NCI-H510A (cell line): ENCODE results near the gene UQCR10.

ENCODE experiments used
- DNase-seq: peaks from one replicate; lab custom pipeline; 2025; lab: John Stamatoyannopoulos, UW

The UQCR10 gene

DNA sequence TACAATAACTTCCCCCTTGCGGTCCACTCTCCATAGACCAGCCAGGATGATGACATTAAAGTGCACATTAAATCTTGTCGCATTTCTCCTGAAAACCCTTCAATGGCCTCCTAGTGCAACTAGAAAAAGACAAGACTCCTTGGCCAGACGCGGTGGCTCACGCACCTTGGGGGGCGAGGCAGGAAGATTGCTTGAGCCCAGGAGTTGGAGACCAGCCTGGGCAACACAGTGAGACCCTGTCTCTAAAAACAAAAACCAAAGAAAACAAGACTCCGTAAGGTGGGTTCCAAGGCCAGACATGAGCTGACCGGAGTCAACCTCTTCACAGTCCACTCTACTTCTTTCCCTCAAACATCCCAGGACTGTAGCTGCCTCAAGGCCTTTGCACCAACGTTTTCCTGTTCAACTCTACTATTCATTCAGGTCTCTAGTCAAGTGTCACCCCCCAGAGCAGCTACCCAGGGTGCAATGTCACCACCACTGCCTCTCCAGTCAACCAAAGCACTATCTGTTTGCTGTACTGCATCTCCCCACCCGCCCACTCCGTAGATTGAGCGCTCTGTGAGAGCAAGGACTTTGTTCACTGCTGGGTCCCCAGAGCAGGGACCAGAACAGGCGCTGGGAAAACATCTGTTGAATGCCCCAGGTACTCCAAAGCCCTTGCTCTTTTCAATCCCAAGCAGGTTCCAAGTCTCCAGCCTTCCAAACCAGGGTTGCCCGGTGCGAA, 1.1 kb upstream of the UQCR10 start:
- DNase-seq, result no peak

GRCh38 chr22:29766632-29767170, 468 bp upstream of the UQCR10 start, which contains the start of gene ZMAT5:
TSS of gene ZMAT5 (minus strand) at chr22:29767007. CDS start at chr22:29748544, 18,463 bp downstream.
- DNase-seq, result peak; percentile 88

DNA sequence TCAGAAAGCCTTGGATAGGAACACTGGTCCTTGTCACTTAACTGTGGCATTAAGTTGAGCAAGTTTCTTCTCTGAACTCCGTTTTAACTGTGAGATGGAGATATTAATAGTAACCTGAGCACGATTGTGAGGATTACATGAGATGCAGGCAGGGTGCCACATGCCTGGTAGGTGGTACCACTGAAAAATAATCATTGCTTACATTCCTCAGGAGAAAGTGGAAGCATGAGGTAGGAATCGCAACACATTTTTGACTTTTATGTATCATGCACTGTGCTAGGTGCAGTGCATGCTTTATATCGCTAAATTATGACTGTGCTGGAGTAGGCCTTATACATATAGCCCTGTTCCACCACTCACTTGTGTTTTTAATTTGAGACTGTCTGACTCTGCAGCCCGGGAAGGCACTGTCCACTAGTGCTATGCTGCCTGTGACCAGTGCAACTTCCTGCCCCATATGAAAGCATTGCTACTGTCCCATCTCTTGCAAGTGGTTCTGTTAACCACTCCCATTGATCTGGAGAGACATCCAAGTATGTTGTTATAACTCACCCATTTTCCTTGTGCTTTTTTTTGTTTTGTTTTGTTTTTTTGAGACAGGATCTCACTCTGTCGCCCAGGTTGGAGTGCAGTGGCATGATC, 1.0 kb downstream of the UQCR10 start:
- no peak for DNase-seq

GRCh38 chr22:29769723-29770321, 2.7 kb downstream of the UQCR10 start:
- DNase-seq, result no peak

DNA sequence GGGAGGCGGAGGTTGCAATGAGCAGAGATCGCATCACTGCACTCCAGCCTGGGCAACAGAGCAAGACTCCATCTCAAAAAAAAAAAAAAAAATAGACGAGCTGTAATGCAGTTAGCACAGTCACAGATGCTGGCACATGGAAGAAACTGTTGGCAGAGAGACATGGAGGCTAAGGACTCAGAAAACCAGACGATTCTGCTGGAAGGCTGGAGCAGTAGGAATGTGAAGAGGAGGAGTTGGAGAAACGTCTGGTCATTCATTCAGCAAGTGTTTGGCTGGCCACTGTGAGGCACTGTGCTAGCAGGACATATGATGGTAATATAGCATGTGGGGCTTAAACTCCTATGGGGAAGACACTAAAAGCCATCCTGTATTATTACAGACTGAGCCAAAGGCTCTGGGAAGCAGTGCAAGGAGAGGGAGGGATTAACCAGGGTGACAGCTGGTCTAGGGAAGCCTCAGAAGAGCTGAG, 5.0 kb downstream of the UQCR10 start:
- DNase-seq, result no peak

DNA sequence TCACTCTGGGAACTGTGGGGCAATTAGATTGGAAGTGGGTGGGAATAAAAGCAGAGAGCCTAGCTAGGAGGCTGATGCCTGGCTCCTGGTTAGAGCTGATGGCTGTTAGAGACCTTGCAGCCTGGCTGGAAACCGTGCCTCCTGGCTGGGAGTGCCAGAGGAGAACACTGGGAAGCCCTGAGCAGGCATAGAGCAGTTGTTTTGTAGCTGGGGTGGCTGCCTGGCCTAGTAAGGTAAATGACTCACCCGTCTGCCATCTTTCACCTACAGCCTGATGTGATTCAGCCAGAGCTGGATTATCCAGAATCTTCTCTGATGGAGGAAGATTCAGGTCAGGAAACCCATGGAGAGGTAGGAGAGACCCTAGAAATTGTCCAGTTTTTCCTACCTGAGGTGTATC, 6.1 kb downstream of the UQCR10 start:
- no peak for DNase-seq

GRCh38 chr22:29780220-29780619, 13.1 kb downstream of the UQCR10 start:
- DNase-seq, result no peak

DNA sequence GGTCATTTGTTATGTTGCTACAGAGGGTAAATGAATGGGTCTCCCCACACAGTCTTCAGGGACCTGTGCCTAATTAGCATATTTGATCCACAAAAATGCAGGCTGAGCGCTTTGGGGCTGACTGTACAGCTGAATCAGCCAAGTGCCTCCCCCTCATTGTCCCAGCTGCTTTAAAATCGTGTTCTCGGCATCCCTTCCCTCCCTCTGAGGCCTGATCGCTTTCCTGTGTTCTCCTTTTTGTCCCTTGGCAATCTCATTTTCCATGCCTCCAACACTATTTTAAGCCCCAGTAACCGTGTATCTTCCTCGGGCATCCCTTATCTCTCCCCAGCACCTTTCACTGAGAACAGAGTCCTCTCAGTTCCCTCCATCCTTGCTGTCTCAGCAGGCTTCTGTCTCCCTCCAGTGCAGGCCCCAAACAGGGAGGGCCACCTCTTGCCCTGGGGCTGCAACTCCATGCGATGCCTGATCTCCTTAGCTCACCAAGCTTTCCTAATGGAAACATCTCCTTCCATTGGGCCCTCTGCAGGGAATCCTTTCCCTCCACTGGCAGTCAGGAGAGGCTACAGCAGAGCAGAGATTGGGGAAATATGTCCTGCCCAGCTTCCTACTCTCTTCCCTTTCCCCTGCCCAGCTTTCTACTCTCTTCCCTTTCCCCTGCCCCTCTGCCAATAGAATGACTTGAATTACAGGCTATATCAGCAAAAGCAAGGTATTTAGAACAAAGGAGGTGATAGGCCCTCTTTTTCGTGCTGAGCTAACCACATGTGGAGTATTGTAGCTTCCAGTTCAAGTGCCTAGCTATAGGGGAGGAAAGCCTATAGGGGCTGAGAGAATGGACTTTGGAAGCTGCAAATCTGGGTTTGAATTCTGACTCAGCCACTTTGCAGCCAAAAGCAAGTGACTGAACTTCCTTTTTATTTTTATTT, 13.8 kb downstream of the UQCR10 start:
- no peak for DNase-seq

DNA sequence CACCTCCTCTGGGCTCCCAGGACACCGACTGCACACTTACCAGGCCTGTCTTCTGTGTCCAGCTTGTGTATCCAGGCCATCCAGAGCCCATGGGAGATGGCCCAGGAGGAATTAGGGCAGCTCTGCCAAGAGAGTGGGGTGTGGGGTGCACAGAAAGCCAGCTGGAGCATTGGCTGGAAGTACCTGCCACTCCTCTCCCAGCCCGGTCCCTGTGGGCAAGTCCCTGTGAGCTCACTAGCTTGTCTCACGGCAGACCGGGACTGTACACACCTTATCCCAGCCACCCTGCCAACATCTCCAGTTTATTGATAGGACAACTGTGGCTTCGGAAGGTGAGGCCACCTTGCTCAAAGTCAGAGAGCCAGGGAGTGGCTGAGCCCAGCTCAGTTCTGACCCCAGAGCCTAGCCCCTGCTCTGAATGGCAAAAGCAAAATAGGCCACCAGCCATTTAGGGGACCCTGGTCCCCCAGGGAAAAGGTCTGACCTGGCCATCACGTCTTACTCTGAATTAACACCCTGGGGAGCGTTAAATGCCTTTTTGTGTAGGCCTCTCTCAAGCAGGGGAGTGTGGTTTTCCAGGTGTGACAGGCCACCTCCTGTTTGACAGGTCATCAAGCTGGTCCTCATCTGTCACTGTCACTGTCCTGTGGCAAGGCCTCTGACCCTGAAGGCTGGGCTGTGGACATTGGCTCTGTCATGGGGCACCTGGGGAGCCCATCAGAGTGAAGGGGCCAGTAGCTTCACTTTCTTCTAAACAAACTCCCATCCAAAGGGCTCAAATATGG, 15.1 kb downstream of the UQCR10 start:
- no peak for DNase-seq

GRCh38 chr22:29784451-29785361, 17.5 kb downstream of the UQCR10 start:
- no peak for DNase-seq

DNA sequence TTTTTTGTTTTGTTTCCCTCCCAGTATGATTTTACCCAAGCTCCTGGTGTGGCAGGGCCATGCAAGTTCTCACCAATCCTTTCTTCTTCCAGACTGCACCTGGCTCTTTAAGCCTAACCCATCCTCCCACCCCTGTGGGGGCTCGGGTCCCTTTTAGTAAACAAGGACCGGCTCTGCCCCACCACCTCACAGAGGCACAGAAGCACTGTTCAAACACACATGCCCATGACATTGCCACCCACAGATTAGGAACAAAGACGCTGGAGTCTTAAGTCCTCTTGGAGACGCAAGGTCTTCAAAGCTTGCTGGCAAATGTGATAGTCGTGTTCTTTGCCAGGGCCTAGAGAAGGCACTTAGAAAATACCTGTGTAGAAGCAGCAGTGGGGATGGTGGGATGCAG, 18.9 kb downstream of the UQCR10 start:
- DNase-seq, result no peak

DNA sequence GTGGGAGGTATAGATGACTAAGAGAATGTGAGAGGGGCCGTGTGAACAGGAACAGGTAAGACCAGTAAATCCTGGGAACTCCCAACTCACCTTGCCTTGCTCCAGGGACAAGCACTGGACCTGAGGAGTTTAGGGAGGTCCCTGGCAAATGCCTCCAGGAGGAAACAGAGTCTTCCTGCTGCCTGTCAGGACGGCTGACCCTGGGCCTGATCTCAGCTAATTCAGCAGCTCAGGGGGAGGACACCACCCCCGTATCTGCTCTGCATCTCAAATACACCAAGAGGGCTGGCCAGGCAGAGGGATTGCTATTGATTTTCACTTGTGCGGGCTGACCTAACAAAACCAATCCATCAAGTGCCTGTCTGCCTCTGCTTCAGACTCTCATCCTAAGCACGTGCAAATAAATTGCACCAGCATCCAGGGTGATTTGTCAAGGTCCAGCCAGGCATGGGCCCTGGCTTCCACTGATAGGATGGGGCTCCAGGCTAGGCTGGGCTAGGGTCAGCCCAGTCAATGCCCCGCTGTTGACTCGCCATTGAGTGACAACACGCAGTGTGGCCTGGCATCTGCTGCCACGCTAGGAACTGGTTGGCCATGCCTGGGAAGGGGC, 20.3 kb downstream of the UQCR10 start:
- DNase-seq, result no peak

GRCh38 chr22:29788339-29789279, 21.4 kb downstream of the UQCR10 start:
- DNase-seq, result no peak

- no peak for DNase-seq
Measured at GRCh38 chr22:29790061-29790460, 22.9 kb downstream of the UQCR10 start.

DNA sequence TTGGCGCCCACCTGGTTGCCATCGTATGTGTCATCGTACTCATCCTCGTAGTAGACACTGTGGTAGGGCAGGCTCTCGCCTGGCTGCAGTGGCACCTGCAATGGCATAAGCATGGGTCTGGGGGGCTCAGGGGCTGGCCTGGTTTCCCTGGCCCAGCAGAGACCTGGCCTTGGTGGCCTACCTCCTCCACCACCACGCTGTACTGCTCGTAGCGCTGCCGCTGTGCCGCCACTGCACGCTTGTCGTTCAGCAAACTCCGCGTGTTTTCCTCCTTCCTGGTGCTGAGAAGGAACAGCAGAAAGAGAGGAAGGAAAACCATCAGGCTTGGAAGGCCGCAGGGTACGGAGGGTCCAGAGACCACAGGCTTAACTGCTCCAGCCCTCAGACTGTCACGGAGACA, 26.2 kb downstream of the UQCR10 start:
- no peak for DNase-seq

DNA sequence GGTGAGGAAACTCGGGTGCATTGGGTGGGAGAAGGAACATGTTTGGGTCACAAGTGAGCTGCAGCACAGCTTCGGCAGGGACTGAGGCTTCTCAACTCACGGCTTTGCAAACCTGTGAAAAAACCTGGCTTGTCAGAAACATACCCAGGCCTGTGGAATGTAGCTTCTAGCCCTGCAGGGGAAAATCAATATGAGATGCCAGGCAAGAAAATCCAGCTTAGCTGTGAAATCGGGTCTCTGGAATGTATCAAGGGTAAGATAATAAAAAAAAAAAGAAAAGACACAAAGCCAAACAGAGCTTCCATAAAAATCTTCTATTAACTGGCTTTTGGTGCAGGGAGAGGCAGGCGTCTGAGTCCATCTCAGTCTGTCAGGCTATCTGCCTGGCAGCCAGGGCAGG, 28.5 kb downstream of the UQCR10 start:
- DNase-seq, result no peak

GRCh38 chr22:29797351-29797750, 30.2 kb downstream of the UQCR10 start:
- DNase-seq, result no peak

DNA sequence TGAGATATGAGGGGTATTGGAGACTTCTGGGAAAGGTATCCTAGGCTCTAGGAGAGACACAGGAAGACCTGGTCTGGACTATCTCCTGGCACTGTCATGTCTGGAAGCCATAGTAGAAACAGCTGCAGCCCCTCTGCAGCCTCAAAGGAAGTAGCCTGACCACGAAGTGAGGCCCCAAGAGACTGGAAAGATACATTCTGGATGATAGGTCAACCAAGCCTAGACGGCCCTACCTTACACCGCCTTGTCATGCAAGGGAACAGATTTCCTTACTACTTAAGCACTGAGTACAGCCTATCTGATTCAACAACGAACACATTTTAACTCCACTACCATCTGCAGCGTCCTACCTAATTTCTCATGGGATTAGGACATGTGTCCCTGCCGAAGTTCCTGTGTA, 31.1 kb downstream of the UQCR10 start:
- no peak for DNase-seq
